Astrocyte of the spinal cord (primary cell): ENCODE measurements around the gene KLHL30.

Source experiments
- DNase-seq: peaks from one replicate; pipeline ENCODE4 v3.0.0; 2011; ENCODE audit warnings: low read depth, low spot score
- H3K4me3 ChIP-seq: 2 replicates; pipeline ENCODE4 v1.5.1; 2011; ENCODE audit warnings: low read depth, mild to moderate bottlenecking, low read length, moderate library complexity
- CTCF ChIP-seq: IDR thresholded peaks from 2 replicates; pipeline ENCODE4 v1.5.1; 2012; ENCODE audit warnings: low read depth, mild to moderate bottlenecking, low read length, inconsistent platforms
- in situ Hi-C: cut with HindIII; loops from 2 replicates; pipeline ENCODE4 v1.10.0; 2017; ENCODE audit warnings: low sequenced_read_pairs

The KLHL30 gene

GRCh38 chr2:238106698-238107524 is 31.6 kb upstream of the KLHL30 start:
- in situ Hi-C loops = no loop called here
- no peak overlapping the region for H3K4me3 ChIP-seq
- no peak for DNase-seq
- TF ChIP-seq CTCF = peak; percentile 13

GRCh38 chr2:238107525-238108422 is 30.7 kb upstream of the KLHL30 start:
- in situ Hi-C loops = no loop called here
- no peak for DNase-seq
- no peak for TF ChIP-seq CTCF

GRCh38 chr2:238108423-238109183 is 29.9 kb upstream of the KLHL30 start:
- H3K4me3 ChIP-seq = no peak overlapping the region
- in situ Hi-C loops = no loop called here
- DNase-seq = no peak
- TF ChIP-seq CTCF = no peak

More at GRCh38 chr2:238107525-238108422, 30.7 kb upstream of the KLHL30 start:
- no peak overlapping the region for H3K4me3 ChIP-seq

- in situ Hi-C loops = no loop called here
- TF ChIP-seq CTCF = no peak
- H3K4me3 ChIP-seq = no peak overlapping the region
- DNase-seq = no peak
Observed at GRCh38 chr2:238113611-238114010, 24.9 kb upstream of the KLHL30 start.

GRCh38 chr2:238114331-238114841 is 24.1 kb upstream of the KLHL30 start:
- TF ChIP-seq CTCF = no peak
- no peak for DNase-seq
- in situ Hi-C loops = no loop called here
- no peak overlapping the region for H3K4me3 ChIP-seq
